ENCODE measurements around the gene LRRK1.
"Not testable (repeated sequence)": the region's sequence is repeated elsewhere in the genome, so short reads cannot be mapped to it uniquely, and the experiment has no call there.

Gene LRRK1

GRCh38 chr15:101066501-101067408, 147.6 kb downstream of the LRRK1 start:
- no peak overlapping the region for H3K4me3 ChIP-seq (ENCODE audit: low read depth, low read length)

DNA sequence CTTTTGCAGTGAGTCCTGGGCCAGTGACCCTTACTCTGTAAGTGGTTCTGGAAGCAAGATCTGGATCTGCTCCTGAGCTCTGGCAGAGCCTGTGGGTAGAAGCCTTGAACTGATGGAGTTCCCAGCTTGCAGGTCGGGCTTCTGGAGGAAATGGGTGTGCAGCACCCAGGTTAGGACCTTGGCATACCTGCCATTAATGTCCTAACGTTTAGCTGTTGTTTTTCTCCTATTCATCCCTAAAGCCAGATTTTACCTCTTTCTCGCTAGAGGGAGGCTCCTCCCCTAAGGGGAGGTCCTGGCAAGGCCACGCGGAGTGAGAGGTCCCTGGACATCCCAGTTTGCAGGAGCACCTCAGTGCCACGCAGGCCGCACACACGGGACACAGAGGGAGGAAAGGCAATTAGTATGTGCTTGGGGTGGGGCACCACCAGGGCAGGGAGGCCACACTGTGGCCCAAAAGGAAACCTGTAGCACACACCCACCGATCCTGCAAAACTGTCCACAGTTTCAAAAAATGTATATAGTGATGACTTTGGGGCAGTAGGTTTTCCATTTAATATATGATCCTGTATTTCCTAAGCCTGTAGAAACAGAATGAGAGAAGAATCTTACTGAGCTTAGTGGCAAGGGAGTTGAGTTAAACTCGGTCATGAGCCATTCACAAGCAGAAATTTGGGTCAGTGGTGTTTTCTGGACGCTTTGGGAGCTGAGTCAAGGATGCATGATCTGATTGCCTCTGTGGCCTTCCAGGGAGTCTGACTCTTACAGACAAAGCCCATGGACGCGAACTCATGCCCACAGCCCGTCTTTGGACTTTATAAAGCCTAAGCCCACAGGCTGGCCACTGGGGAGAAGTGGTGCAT, 148.7 kb downstream of the LRRK1 start:
- no peak overlapping the region for H3K4me3 ChIP-seq (ENCODE audit: low read depth, low read length)

- H3K4me3 ChIP-seq (ENCODE audit: low read depth, low read length): no peak overlapping the region
These were observed 149.4 kb downstream of the LRRK1 start for GRCh38 chr15:101068523-101068960.

- no peak overlapping the region for H3K4me3 ChIP-seq (ENCODE audit: low read depth, low read length)
These were observed 149.9 kb downstream of the LRRK1 start for GRCh38 chr15:101068961-101069653.

DNA sequence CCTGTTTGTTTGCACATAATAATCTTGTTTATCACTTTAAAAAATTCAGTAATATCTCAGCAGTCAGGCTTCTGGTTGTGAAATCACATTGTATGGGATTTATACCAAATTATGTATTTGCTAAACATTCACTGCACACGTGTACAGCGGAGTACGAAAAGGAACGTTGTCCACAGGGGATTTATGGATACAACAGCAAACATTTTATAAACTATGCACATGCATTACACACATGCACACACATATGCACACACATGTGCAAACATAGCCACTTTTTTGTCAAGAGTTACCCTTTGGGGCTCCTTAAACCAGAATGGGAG, 150.5 kb downstream of the LRRK1 start:
- H3K4me3 ChIP-seq (ENCODE audit: low read depth, low read length): no peak overlapping the region

DNA sequence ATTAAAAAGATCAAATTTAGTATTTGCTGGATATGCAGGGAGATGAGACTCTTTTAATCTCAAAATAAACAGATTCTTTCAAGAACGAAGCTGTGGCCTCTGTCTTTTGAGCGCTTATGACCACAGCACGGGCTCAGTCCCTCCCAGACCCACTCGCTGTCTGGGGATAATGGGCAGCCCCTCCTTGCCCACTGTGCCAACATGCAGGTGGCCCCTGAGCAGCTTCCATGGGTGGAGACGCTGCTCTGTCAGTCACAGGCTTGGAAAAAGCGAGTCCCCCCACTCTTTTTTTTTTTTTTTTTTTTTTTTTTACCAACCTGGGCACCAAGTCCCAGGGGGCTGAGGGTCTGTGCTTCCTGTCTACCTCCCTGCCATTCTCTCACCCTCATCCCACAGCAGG, 150.9 kb downstream of the LRRK1 start:
- no peak overlapping the region for H3K4me3 ChIP-seq (ENCODE audit: low read depth, low read length)

DNA sequence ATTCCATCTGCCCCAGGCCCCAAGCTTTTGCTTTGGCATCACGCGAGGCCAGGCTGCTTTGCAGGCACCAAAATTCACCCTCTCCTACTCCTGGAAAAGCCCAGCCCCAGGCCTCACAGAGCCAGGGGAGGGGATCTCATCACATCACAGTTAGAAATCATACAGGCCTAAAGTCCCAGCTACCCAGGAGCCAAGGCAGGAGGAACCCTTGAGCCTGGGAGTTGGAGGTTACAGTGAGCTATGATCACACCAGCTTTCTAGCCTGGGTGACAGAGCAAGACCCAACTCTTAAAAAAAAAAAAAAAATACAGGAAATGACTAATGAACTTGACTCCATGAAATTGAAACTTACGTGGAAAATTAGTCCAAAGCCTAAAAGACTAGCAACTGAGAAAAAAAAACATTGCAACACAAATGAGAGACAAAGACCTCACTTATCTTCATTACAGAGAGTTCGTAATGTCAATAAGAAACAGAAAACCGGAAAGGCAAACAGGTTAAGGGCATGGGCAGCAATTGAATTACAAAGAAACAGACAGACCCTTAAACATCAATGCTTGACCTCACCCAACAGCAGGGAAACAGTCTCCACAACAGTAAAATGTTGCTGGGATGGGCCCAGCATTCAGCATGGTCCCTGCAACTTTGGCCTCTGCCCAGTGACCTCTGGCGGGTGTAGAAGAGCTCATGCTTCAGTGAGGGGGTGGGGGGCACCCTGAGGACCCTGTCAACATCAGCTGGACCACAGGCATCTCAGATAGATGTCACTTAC, 151.5 kb downstream of the LRRK1 start:
- no peak overlapping the region for H3K4me3 ChIP-seq (ENCODE audit: low read depth, low read length)

- no peak overlapping the region for H3K4me3 ChIP-seq (ENCODE audit: low read depth, low read length)
These were observed 152.5 kb downstream of the LRRK1 start for GRCh38 chr15:101071651-101072050.

DNA sequence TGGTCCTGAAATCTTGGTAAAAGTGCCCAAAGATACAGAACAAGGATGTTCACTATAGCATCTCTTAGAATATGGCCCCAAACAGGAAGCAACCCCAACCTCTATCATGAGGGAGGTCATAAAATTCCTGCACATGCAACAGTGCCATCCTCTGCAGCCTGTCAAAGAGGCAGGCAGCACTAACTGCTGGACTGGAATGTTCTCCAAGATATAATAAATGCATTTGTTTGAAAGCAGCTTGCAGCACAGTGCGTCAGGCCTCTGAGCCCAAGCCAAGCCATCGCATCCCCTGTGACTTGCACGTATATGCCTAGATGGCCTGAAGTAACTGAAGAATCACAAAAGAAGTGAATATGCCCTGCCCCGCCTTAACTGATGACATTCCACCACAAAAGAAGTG, 153.1 kb downstream of the LRRK1 start:
- H3K4me3 ChIP-seq (ENCODE audit: low read depth, low read length): not testable (repeated sequence)

DNA sequence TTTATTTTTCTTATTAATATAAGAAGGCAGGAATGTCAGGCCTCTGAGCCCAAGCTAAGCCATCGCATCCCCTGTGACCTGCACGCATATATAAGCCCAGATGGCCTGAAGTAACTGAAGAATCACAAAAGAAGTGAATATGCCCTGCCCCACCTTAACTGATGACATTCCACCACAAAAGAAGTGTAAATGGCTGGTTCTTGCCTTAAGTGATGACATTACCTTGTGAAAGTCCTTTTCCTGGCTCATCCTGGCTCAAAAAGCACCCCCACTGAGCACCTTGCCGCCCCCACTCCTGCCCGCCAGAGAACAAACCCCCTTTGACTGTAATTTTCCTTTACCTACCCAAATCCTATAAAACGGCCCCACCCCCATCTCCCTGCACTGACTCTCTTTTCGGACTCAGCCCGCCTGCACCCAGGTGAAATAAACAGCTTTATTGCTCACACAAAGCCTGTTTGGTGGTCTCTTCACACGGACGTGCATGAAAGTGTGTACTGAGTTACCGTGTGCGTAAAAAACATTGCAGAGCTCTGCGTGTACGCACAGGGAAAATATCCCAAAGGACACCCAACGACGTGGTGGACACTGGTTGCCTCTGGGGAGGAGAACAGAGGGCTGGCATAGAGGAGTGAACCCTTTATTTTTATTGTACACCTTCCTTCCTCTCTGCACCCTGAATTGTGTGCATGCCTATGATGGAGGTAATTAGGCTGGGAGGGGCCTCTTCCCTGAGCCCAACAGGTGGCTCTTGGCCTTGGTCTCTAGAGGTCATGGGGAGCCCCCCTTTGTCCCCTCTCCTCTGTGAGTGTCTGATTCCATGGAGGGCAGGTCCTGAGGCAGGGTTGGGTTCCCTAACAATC, 158.9 kb downstream of the LRRK1 start:
- H3K4me3 ChIP-seq (ENCODE audit: low read depth, low read length): not testable (repeated sequence)

- no peak overlapping the region for H3K4me3 ChIP-seq (ENCODE audit: low read depth, low read length)
These were observed 159.6 kb downstream of the LRRK1 start for GRCh38 chr15:101078669-101079323.

DNA sequence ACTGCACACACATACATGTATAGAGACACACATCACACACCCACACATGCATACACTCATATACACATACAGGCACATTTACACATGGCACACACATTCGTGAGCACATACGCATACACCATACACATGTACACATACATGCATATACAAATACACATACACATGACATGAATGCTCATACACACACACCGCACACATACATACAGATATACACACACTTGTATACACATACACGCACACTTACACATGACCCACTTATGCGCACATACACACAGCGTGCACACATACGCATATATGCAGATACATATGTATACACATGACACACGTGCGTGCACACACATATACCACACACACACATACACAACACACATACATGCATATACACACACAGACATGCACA, 162.7 kb downstream of the LRRK1 start:
- H3K4me3 ChIP-seq (ENCODE audit: low read depth, low read length): no peak overlapping the region

GRCh38 chr15:101083336-101084045, 164.3 kb downstream of the LRRK1 start:
- no peak overlapping the region for H3K4me3 ChIP-seq (ENCODE audit: low read depth, low read length)

DNA sequence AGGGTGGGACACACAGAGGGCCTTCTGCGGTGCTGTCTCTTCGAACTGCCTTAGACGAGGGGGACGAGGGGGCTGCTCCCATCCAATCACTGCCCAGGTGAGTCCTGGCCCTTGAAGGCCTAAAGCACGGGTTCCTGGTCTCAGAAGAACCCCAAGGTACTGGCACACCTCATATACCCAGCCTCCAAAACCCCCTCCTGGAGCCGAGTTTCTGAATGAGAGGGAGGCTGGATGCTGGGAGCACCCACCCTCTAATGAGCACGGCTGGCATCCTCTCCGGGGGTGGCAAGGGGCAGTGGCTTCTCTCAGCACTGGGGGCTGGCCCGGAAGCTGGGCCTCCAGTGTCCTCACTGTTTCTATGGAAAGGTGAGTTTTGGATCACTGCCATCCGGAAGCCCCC, 165.6 kb downstream of the LRRK1 start:
- H3K4me3 ChIP-seq (ENCODE audit: low read depth, low read length): no peak overlapping the region

- H3K4me3 ChIP-seq (ENCODE audit: low read depth, low read length): no peak overlapping the region
These were observed 166.1 kb downstream of the LRRK1 start for GRCh38 chr15:101085311-101085700.

DNA sequence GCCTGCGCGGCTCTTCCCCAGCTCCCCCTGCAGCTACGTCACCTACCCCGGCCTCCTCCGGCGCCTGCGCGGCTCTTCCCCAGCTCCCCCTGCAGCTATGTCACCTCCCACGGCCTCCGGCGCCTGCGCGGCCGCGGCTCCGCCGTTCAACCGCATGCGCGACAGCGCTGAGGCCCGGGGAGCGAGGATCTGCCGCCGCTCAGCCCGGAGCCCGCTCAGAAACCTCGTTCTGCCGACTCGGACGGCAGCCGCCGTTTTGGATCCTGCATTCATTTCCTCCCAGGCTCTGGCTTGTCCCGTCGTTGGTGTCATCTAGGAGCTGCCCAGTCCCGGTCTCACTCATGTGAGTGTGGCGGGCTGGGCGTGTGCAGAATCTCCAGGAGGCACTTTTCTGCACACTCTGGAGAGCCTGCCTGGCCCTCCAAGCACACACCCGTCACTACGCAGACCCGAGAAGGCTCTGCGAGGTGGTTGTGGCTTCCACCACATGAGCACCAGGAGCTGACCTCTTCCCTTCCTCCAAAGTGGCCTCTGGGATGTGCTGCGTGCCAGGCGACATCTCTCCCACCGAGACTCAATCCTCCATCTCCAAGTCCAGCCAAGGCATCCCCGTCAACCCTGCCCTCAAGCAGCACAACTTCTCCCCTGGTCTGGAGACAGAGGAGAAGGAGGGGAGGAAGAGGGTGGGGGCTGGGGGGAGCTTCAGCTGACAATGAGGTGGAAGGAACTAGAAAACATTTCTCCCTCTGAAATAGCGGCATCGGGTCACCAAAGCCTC, 167.4 kb downstream of the LRRK1 start:
- no peak overlapping the region for H3K4me3 ChIP-seq (ENCODE audit: low read depth, low read length)

- H3K4me3 ChIP-seq (ENCODE audit: low read depth, low read length): no peak overlapping the region
These were observed 168.1 kb downstream of the LRRK1 start for GRCh38 chr15:101087172-101087769.
